NT2/D1 (cell line): Measurements from ENCODE around the gene NGRN.

ENCODE experiments used
- DNase-seq: peaks from one replicate; pipeline ENCODE4 v3.0.0-alpha.2; 2011; ENCODE audit warnings: low read depth, low spot score
- H3K27me3 ChIP-seq: 2 replicates; pipeline ENCODE4 v1.6.0; 2011; ENCODE audit warnings: mild to moderate bottlenecking; ENCODE audit not compliant: insufficient read length, insufficient read depth
- H3K36me3 ChIP-seq: 2 replicates; pipeline ENCODE4 v1.6.1; 2011; ENCODE audit warnings: mild to moderate bottlenecking, low read length, mixed read lengths; ENCODE audit not compliant: insufficient read depth, insufficient read length
- H3K4me1 ChIP-seq: 2 replicates; pipeline ENCODE4 v1.5.1; 2011; ENCODE audit not compliant: insufficient read depth, insufficient read length
- H3K4me3 ChIP-seq: 2 replicates; pipeline ENCODE4 v1.5.1; 2011; ENCODE audit warnings: low read depth; ENCODE audit not compliant: insufficient read length
- H3K9ac ChIP-seq: 2 replicates; pipeline ENCODE4 v1.6.0; 2011; ENCODE audit warnings: low read depth; ENCODE audit not compliant: insufficient read length
- H3K9me3 ChIP-seq: 2 replicates; pipeline ENCODE4 v1.5.1; 2011; ENCODE audit warnings: mild to moderate bottlenecking, low read length; ENCODE audit not compliant: insufficient read depth
- SUZ12 ChIP-seq: IDR thresholded peaks from 2 replicates; pipeline ENCODE4 v1.6.1; 2011; ENCODE audit not compliant: insufficient read length, insufficient read depth; ENCODE audit errors: extremely low read depth
- YY1 ChIP-seq: IDR thresholded peaks from 2 replicates; pipeline ENCODE4 v1.6.1; 2011; ENCODE audit not compliant: insufficient read length, insufficient read depth
- ZNF274 ChIP-seq: IDR thresholded peaks from 2 replicates; pipeline ENCODE4 v1.6.1; 2011; ENCODE audit warnings: mild to moderate bottlenecking, low read depth, low read length

Gene NGRN

DNA sequence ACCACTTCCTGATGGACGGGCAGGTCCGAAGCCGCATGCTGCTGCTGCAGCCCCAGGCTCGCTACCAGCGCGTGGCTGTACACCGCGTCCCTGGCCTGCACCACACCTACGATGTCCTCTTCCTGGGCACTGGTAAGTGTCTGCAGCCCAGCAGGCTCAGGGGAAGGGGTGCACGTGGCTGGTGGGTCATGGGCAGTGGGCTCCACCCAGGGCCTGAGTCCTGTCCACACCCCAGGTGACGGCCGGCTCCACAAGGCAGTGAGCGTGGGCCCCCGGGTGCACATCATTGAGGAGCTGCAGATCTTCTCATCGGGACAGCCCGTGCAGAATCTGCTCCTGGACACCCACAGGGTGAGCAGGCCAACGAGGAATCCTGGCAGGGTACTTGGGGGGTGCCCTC is 40.4 kb upstream of the NGRN start:
- H3K4me1 ChIP-seq, result peaks cover 11% of the 10 kb centered on the region
- TF ChIP-seq ZNF274 (no peak), YY1 (no peak), SUZ12 (no peak)
- H3K36me3 ChIP-seq, result peaks cover 64% of the 10 kb centered on the region

GRCh38 chr15:90225504-90226234 is 39.8 kb upstream of the NGRN start:
- TF ChIP-seq YY1 (no peak), SUZ12 (no peak), ZNF274 (no peak)
- peaks cover 9% of the 10 kb centered on the region for H3K4me1 ChIP-seq
- H3K27me3 ChIP-seq, result no peaks in the 10 kb centered on the region
- no peak for DNase-seq
- H3K9me3 ChIP-seq, result no peaks in the 10 kb centered on the region
- peaks cover 70% of the 10 kb centered on the region for H3K36me3 ChIP-seq
- no peak overlapping the region for H3K9ac ChIP-seq
- H3K4me3 ChIP-seq, result no peak overlapping the region

More for the DNA sequence above, 40.4 kb upstream of the NGRN start:
- Histone ChIP-seq H3K27me3 (no peaks in the 10 kb centered on the region), H3K9me3 (no peaks in the 10 kb centered on the region), H3K4me3 (no peak overlapping the region), H3K9ac (no peak overlapping the region)
- DNase-seq, result no peak

DNA sequence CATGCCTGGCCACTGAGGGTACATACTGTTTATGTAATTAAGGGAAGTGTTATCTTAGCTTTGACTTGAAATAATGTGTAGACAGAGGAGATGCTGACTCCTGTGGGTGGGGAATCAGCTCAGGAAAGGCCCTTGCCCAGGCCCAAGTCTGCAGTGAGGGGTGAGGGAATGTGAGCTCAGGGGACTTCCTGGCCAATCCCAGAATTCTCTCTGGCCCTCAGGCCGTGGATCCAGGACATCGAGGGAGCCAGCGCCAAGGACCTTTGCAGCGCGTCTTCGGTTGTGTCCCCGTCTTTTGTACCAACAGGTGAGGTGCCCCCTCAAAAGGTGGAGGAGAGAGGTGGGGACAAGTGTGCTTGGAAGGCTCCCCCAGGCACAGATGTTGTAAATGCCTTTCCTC is 38.1 kb upstream of the NGRN start:
- peaks cover 79% of the 10 kb centered on the region for H3K36me3 ChIP-seq
- DNase-seq, result no peak
- TF ChIP-seq ZNF274 (no peak), SUZ12 (no peak), YY1 (no peak)
- no peaks in the 10 kb centered on the region for H3K4me1 ChIP-seq
- no peak overlapping the region for H3K9ac ChIP-seq
- no peaks in the 10 kb centered on the region for H3K9me3 ChIP-seq
- H3K4me3 ChIP-seq, result no peak overlapping the region
- no peaks in the 10 kb centered on the region for H3K27me3 ChIP-seq

DNA sequence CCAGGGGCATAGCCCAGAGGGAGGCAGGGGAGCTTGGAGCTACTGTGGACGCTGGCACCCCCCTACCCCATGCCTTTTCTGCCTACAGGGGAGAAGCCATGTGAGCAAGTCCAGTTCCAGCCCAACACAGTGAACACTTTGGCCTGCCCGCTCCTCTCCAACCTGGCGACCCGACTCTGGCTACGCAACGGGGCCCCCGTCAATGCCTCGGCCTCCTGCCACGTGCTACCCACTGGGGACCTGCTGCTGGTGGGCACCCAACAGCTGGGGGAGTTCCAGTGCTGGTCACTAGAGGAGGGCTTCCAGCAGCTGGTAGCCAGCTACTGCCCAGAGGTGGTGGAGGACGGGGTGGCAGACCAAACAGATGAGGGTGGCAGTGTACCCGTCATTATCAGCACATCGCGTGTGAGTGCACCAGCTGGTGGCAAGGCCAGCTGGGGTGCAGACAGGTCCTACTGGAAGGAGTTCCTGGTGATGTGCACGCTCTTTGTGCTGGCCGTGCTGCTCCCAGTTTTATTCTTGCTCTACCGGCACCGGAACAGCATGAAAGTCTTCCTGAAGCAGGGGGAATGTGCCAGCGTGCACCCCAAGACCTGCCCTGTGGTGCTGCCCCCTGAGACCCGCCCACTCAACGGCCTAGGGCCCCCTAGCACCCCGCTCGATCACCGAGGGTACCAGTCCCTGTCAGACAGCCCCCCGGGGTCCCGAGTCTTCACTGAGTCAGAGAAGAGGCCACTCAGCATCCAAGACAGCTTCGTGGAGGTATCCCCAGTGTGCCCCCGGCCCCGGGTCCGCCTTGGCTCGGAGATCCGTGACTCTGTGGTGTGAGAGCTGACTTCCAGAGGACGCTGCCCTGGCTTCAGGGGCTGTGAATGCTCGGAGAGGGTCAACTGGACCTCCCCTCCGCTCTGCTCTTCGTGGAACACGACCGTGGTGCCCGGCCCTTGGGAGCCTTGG is 37.4 kb upstream of the NGRN start:
- no peak for DNase-seq

DNA sequence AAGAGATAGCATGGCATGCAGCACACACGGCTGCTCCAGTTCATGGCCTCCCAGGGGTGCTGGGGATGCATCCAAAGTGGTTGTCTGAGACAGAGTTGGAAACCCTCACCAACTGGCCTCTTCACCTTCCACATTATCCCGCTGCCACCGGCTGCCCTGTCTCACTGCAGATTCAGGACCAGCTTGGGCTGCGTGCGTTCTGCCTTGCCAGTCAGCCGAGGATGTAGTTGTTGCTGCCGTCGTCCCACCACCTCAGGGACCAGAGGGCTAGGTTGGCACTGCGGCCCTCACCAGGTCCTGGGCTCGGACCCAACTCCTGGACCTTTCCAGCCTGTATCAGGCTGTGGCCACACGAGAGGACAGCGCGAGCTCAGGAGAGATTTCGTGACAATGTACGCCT is 36.5 kb upstream of the NGRN start:
- H3K4me1 ChIP-seq, result no peaks in the 10 kb centered on the region
- H3K4me3 ChIP-seq, result no peak overlapping the region
- no peaks in the 10 kb centered on the region for H3K9me3 ChIP-seq
- peaks cover 68% of the 10 kb centered on the region for H3K36me3 ChIP-seq
- no peaks in the 10 kb centered on the region for H3K27me3 ChIP-seq
- H3K9ac ChIP-seq, result no peak overlapping the region
- no peak for DNase-seq
- TF ChIP-seq YY1 (no peak), ZNF274 (no peak), SUZ12 (no peak)

More for the DNA sequence above, 37.4 kb upstream of the NGRN start:
- Histone ChIP-seq H3K4me1 (no peaks in the 10 kb centered on the region), H3K27me3 (no peaks in the 10 kb centered on the region), H3K9ac (no peak overlapping the region), H3K4me3 (no peak overlapping the region), H3K9me3 (no peaks in the 10 kb centered on the region), H3K36me3 (peaks cover 77% of the 10 kb centered on the region)
- no peak for TF ChIP-seq YY1
- TF ChIP-seq ZNF274, result no peak
- TF ChIP-seq SUZ12, result no peak

GRCh38 chr15:90230071-90230494 is 35.4 kb upstream of the NGRN start:
- no peak for DNase-seq
- no peaks in the 10 kb centered on the region for H3K4me1 ChIP-seq
- peaks cover 57% of the 10 kb centered on the region for H3K36me3 ChIP-seq
- no peak for TF ChIP-seq YY1
- H3K9ac ChIP-seq, result no peak overlapping the region
- H3K9me3 ChIP-seq, result no peaks in the 10 kb centered on the region
- no peak overlapping the region for H3K4me3 ChIP-seq
- H3K27me3 ChIP-seq, result no peaks in the 10 kb centered on the region

GRCh38 chr15:90230610-90231009 is 34.9 kb upstream of the NGRN start:
- Histone ChIP-seq H3K9me3 (no peaks in the 10 kb centered on the region), H3K9ac (no peak overlapping the region), H3K4me3 (no peak overlapping the region), H3K4me1 (no peaks in the 10 kb centered on the region), H3K27me3 (no peaks in the 10 kb centered on the region), H3K36me3 (peaks cover 52% of the 10 kb centered on the region)
- TF ChIP-seq SUZ12, result no peak
- TF ChIP-seq ZNF274, result no peak
- no peak for TF ChIP-seq YY1
- DNase-seq, result no peak
